DOHH2 (cell line): ENCODE measurements around the gene NLRP13.

ENCODE experiments used
- CTCF ChIP-seq: fragments of 200-600 bp; sonication (generic); IDR thresholded peaks from one replicate; pipeline ENCODE4 v1.5.1; 2014; ENCODE audit warnings: antibody characterized with exemption, mild to moderate bottlenecking, low read depth, low read length; ENCODE audit not compliant: poor library complexity, severe bottlenecking
- EZH2phosphoT487 ChIP-seq: fragments of 200-600 bp; sonication (generic); IDR thresholded peaks from 2 replicates; pipeline ENCODE4 v1.6.1; 2017; ENCODE audit warnings: borderline replicate concordance, mild to moderate bottlenecking, antibody characterized with exemption, low read length, moderate library complexity, mixed read lengths

GRCh38 chr19:55901369-55902079 is 30.6 kb downstream of the NLRP13 start:
- no peak for TF ChIP-seq CTCF
- TF ChIP-seq EZH2phosphoT487, result no peak
